Body of pancreas (tissue), 4 donors: ENCODE measurements around the gene NKIRAS1. TPM values are rescaled to one million over a fixed set of nuclear protein-coding genes. Genes with fewer than 3 reads are reported as not detected.
"Not testable (repeated sequence)": the region's sequence is repeated elsewhere in the genome, so short reads cannot be mapped to it uniquely, and the experiment has no call there.

Experiments
- ATAC-seq: fragments of 150-250 bp; one replicate; pipeline ENCODE4 v1.9.1; 2016
- DNase-seq, 4 donors: peaks; one replicate each; pipeline ENCODE4 v3.0.0-alpha.2; 2019
- H3K27ac ChIP-seq, 4 donors: fragments of 200-600 bp; sonication (generic); 1 replicate in 3 of 4; 2 replicates in 1 of 4; pipeline versions ENCODE4 v1.5.1 to v1.6.1; 2016 to 2019; ENCODE audit warnings: mild to moderate bottlenecking in 1 of 4, mixed read lengths in 1 of 4, moderate library complexity in 1 of 4
- H3K27me3 ChIP-seq, 2 donors: fragments of 200-600 bp; sonication (generic); one replicate each; pipeline ENCODE4 v1.6.0; 2016; ENCODE audit warnings: mild to moderate bottlenecking in 1 of 2
- H3K36me3 ChIP-seq, 2 donors: fragments of 200-600 bp; sonication (generic); replicated peaks in 1 of 2; 2 replicates each; pipeline ENCODE4 v1.5.1; 2016; ENCODE audit warnings: low read depth in 2 of 2; ENCODE audit not compliant: insufficient read depth in 1 of 2
- H3K4me1 ChIP-seq: fragments of 200-600 bp; sonication (generic); one replicate; pipeline ENCODE4 v1.6.0; 2016
- H3K4me3 ChIP-seq, 2 donors: fragments of 200-600 bp; sonication (generic); 1 replicate in 1 of 2; 2 replicates in 1 of 2; pipeline ENCODE4 v1.5.1; 2016 to 2019
- H3K9me3 ChIP-seq, 3 donors: fragments of 200-600 bp; sonication (generic); 1 replicate in 2 of 3; 2 replicates in 1 of 3; pipeline ENCODE4 v1.5.1; 2016
- POLR2A ChIP-seq, 3 donors: fragments of 450-650 bp; IDR thresholded peaks; one replicate each; pipeline ENCODE4 v1.6.1; 2016; ENCODE audit warnings: antibody characterized with exemption in 3 of 3, mild to moderate bottlenecking in 2 of 3
- WGBS, 2 donors: methylation state at CpG; one replicate each; pipeline ENCODE4 v1.1.5; 2017; 5-methylcytosine and 5-hydroxymethylcytosine counted together
- intact Hi-C: fragments of 100-400 bp; cut with DNase I; formaldehyde crosslinking; loops from one replicate; pipeline ENCODE4 v1.15.1; 2023
- total RNA-seq, 2 donors: library from RNA; depleted of rRNA; stranded (reverse); fragments of >200 nt; gene quantifications; one replicate each; pipeline ENCODE4 v1.1.0, GENCODE V29; 2016
- TF ChIP-seq, protein P1 (sequence below), 7 experiments: fragments of 450-650 bp in 4 of 7; fragments of 200-600 bp in 3 of 7; sonication (generic) in 3 of 7; IDR thresholded peaks; one replicate each; pipeline ENCODE4 v1.5.1; 2016 to 2019; ENCODE audit warnings: antibody characterized with exemption in 7 of 7

NKIRAS1 gene
- total RNA-seq, 2 donors from 2014 or later = 2.0 to 7.8 TPM

DNA sequence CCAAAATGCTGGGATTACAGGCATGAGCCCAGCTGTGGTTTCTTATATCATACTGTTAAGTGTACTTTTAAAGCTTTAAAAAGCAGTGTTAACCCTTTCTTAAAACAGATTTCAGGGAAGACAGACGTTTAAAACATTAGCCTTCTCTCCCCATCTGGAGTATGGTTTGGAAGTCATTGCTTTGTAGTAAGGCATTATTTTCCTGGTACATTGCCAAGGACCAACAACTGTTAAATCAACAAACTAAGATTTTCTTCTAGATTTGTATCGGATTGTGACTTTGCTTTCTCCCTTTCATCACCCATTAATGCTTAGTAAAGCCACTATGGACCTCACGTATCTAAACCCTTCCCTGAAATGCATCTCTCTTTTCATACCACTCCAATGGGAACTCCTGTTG is 60.5 kb downstream of the NKIRAS1 start:
- Histone ChIP-seq H3K4me1 (peaks cover 14% of the 10 kb centered on the region), H3K9me3 (no peaks in the 10 kb centered on the region), H3K36me3 (no peaks in the 10 kb centered on the region), H3K27me3 (no peaks in the 10 kb centered on the region), H3K4me3 (no peak overlapping the region), H3K27ac (no peak overlapping the region)
- TF ChIP-seq POLR2A (IDR thresholded peaks at IDR 0.05) = no peak
- TF ChIP-seq, protein P1, sequence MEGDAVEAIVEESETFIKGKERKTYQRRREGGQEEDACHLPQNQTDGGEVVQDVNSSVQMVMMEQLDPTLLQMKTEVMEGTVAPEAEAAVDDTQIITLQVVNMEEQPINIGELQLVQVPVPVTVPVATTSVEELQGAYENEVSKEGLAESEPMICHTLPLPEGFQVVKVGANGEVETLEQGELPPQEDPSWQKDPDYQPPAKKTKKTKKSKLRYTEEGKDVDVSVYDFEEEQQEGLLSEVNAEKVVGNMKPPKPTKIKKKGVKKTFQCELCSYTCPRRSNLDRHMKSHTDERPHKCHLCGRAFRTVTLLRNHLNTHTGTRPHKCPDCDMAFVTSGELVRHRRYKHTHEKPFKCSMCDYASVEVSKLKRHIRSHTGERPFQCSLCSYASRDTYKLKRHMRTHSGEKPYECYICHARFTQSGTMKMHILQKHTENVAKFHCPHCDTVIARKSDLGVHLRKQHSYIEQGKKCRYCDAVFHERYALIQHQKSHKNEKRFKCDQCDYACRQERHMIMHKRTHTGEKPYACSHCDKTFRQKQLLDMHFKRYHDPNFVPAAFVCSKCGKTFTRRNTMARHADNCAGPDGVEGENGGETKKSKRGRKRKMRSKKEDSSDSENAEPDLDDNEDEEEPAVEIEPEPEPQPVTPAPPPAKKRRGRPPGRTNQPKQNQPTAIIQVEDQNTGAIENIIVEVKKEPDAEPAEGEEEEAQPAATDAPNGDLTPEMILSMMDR (IDR thresholded peaks at IDR 0.05) = no peak
- intact Hi-C loops = no loop called here
- ATAC-seq (no peak), DNase-seq (no peak)
- 52 to 66% methylated on average over 3 of the region's 3 CpGs for WGBS, 2 donors

DNA sequence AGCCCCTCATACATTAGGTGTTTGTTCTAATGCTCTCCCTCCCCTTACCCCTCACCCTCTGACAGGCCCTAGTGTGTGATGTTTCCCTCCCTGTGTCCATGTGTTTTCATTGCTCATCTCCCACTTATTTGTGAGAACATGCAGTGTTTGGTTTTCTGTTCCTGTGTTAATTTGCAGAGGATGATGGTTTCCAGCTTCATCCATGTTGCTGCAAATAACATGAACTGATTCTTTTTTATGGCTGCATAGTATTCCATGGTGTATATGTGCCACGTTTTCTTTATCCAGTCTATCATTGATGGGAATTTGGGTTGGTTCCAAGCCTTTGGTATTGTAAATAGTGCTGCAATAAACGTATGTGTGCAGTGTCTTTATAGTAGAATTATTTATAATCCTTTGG is 67.3 kb downstream of the NKIRAS1 start:
- H3K36me3 ChIP-seq, ATAC-seq, H3K27ac ChIP-seq, H3K4me1 ChIP-seq, H3K9me3 ChIP-seq, intact Hi-C loops, DNase-seq, H3K4me3 ChIP-seq, H3K27me3 ChIP-seq: not testable (repeated sequence)
- 73 to 74% methylated on average over 2 of the region's 2 CpGs for WGBS, 2 donors

DNA sequence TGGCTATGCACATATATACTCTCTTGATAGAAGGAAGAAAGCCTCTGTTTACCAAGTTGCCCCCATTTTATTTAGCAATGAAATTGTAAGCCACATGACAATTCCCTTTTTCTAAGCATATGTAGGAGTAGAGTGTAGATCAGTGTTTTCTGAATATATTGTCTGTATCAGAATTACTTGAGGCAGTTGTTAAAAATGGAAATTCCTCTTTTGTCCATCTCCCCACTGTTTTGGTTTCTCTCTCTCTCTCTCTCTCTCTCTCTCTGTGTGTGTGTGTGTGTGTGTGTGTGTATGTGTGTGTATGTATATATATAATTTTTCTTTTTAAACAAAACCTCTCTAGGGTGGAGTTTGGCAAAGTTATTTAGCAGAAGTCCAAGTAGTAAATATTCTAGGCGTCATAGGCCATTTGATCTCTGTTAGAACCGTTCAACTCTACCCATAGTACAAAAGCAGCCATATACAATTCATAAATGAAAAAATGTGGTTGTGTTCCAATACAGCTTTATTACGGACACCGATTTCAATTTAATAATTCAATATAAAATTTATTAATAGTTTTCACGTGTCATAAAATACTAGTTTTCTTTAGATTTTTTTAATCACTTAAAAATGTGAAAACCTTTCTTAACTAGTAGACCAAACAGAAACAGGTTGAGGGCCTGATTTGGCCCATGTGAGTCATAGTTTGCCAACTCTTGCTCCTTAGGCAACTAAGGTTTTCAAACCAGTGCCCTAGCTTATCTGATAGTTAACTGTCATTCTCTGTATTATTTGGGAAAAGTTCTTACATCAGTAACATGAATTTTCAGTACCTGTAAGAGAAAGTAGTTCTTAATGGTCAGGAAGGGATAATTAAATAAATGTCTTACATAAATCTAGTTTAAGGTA is 71.2 kb downstream of the NKIRAS1 start:
- Histone ChIP-seq H3K27me3 (no peaks in the 10 kb centered on the region), H3K4me3 (no peak overlapping the region), H3K36me3 (no peaks in the 10 kb centered on the region), H3K9me3 (no peaks in the 10 kb centered on the region), H3K4me1 (no peaks in the 10 kb centered on the region), H3K27ac (no peak overlapping the region)
- intact Hi-C loops = no loop called here
- DNase-seq = no peak
- no peak for ATAC-seq
- 77 to 92% methylated on average over 5 of the region's 5 CpGs for WGBS, 2 donors
- no peak for TF ChIP-seq POLR2A (IDR thresholded peaks at IDR 0.05)
- TF ChIP-seq, protein P1 (IDR thresholded peaks at IDR 0.05) = no peak

DNA sequence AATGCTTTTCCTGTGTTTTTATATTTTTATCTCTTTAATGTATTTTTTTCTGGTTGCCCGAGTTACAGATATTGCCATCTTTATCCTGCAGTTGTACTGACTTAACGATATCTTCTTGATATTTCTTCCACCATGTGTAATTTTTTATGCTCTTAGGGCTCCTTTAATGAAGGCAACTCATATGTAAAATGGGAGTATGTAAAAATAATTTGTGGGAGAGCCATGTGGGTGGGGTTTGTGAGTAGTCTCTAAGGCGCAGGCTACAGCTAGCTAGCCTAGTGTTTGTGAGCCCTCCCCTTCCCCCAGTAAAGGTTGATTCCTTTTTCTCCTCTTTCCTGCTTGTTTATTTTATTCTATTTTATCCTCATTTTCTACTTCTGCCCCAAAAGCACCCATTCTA is 72.9 kb downstream of the NKIRAS1 start:
- no peak overlapping the region for H3K4me3 ChIP-seq
- 96 to 98% methylated on average over 3 of the region's 3 CpGs for WGBS, 2 donors
- H3K9me3 ChIP-seq = no peaks in the 10 kb centered on the region
- no peaks in the 10 kb centered on the region for H3K4me1 ChIP-seq
- no peak for ATAC-seq
- intact Hi-C loops = no loop called here
- TF ChIP-seq, protein P1 (IDR thresholded peaks at IDR 0.05) = no peak
- no peak for TF ChIP-seq POLR2A (IDR thresholded peaks at IDR 0.05)
- DNase-seq = no peak
- no peak overlapping the region for H3K27ac ChIP-seq
- no peaks in the 10 kb centered on the region for H3K36me3 ChIP-seq
- H3K27me3 ChIP-seq = no peaks in the 10 kb centered on the region

Other genes starting within 250 kb of the NKIRAS1 start
- gene UBE2E1, start 111.0 kb downstream of the NKIRAS1 start, total RNA-seq = 10 to 100 TPM; 21.1 to 30.9 TPM
- gene RPL15, start 142 bp upstream of the NKIRAS1 start, total RNA-seq = 1,000 to 10,000 TPM in 1 of 2 donors, 100 to 1,000 TPM in 1; 385 to 1,128 TPM
- gene NR1D2, start 28.3 kb upstream of the NKIRAS1 start, total RNA-seq = 10 to 100 TPM; 13.0 to 14.5 TPM